ENCODE data around the gene CHST9.

DNA sequence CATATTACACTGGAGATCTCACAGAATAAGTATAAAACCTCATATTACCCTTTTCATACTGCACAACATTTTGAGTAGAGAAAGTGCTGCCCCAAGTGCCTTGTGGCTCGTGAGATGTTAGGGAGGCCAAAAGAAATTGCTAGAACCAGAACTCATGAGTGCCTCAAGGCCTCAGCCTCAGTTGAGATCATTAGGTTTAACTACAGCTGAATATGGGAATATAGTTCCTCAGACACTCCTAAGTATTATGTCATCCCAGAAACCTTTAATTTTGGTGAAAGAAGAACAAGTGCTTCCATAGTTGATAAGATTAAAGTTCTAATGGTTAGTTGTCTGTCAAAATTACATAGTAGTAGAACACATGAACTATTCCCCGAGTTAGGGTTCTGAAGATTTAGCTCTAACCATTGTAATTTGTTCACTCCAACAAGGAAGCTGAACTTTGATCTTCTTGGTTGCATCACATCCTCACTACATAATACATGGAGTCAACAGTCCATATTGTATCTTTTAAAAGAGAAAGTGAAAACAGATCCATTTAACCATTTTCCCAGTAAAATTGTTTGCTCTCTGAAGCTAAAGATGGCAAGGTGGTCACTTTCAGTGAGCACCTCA, 310.0 kb downstream of the CHST9 start:
- TF ChIP-seq EZH2 (IDR thresholded peaks at IDR 0.05; ENCODE audit: borderline replicate concordance, insufficient read depth, low read length, poor library complexity, severe bottlenecking) (no peak), CTCF (IDR thresholded peaks at IDR 0.05; ENCODE audit: poor library complexity, severe bottlenecking) (no peak), POLR2AphosphoS5 (IDR thresholded peaks at IDR 0.05) (no peak), SMC3 (conservative IDR thresholded peaks at IDR 0.05; ENCODE audit: poor library complexity) (no peak), EP300 (conservative IDR thresholded peaks at IDR 0.05; ENCODE audit: poor library complexity, severe bottlenecking) (no peak)

Measured in neural cell (in vitro differentiated cells).